K562 (cell line): ENCODE measurements around the gene HBG1. TPM values are rescaled to one million over a fixed set of nuclear protein-coding genes. Genes with fewer than 3 reads are reported as not detected.

Experiments used
- ATAC-seq: fragments of 200-7000 bp; cut with Tn5 transposase; 3 replicates; pipeline ENCODE4 v1.9.1; 2020; ENCODE audit warnings: moderate library complexity
- BruUV-seq: library from RNA; stranded (reverse); fragments of 400-500 nt; replicated peaks from 2 replicates; lab custom pipeline; 2021; lab: Mats Ljungman, UMichigan
- CTCF ChIA-PET: fragments of 300-600 bp; formaldehyde crosslinking; extraction: SDS; loops from one replicate; lab custom pipeline; 2021; ENCODE audit warnings: low intra/inter-chr PET ratio; lab: Yijun Ruan, JAX
- POLR2A ChIA-PET: fragments of 300-600, 350-650 bp; sonication (Branson Sonifier 250); formaldehyde crosslinking; extraction: SDS; loops from one replicate; lab custom pipeline; 2021; ENCODE audit warnings: antibody characterized with exemption, inconsistent platforms; lab: Yijun Ruan, JAX
- DNase-seq, 4 experiments: peaks; one replicate each; pipeline versions ENCODE4 v3.0.0 to v3.0.0-alpha.2; 2011 to 2018; ENCODE audit warnings: low spot score in 3 of 4, mixed read lengths in 3 of 4; ENCODE audit errors: extremely low read depth in 1 of 4
- FAIRE-seq: peaks from 2 replicates; lab custom pipeline; 2011; peaks lifted over from hg19 to GRCh38; lab: Jason Lieb, UNC
- H2AFZ ChIP-seq: 2 replicates; pipeline ENCODE4 v1.6.0; 2011; ENCODE audit warnings: low read depth, low read length, control low read depth, inconsistent platforms
- H3K27ac ChIP-seq: fragments of 200-600 bp; 3 replicates; pipeline ENCODE4 v1.8.0; 2011; ENCODE audit warnings: low read depth, mild to moderate bottlenecking, control low read depth, inconsistent platforms, low read length, moderate library complexity, mixed read lengths; ENCODE audit errors: extremely low read depth
- H3K27me3 ChIP-seq, 2 experiments: fragments of 300-600 bp in 1 of 2; 2 replicates in 1 of 2; 3 replicates in 1 of 2; pipeline versions ENCODE4 v1.6.0 to v1.8.0; 2011; ENCODE audit warnings: inconsistent platforms in 2 of 2, low read length in 2 of 2, mild to moderate bottlenecking in 1 of 2, mixed read lengths in 1 of 2, moderate library complexity in 1 of 2; ENCODE audit not compliant: control insufficient read depth in 2 of 2, insufficient read depth in 2 of 2
- H3K36me3 ChIP-seq: fragments of 300-600 bp; 3 replicates; pipeline ENCODE4 v1.8.0; 2011; ENCODE audit warnings: mild to moderate bottlenecking, low read length, inconsistent platforms; ENCODE audit not compliant: control insufficient read depth, insufficient read depth
- H3K4me1 ChIP-seq, 2 experiments: fragments of 200-600 bp in 1 of 2; replicated peaks in 1 of 2; 2 replicates in 1 of 2; 3 replicates in 1 of 2; pipeline versions ENCODE4 v1.5.1 to v1.8.0; 2011; ENCODE audit warnings: inconsistent platforms in 2 of 2, low read length in 2 of 2, mild to moderate bottlenecking in 1 of 2, mixed read lengths in 1 of 2, moderate library complexity in 1 of 2; ENCODE audit not compliant: control insufficient read depth in 2 of 2, insufficient read depth in 2 of 2
- H3K4me2 ChIP-seq: 2 replicates; pipeline ENCODE4 v1.6.1; 2011; ENCODE audit warnings: low read length, control low read depth, inconsistent platforms, mixed read lengths; ENCODE audit not compliant: insufficient read depth
- H3K4me3 ChIP-seq: fragments of 200-600 bp; sonication (generic), shearing (Covaris generic); 2 replicates; pipeline ENCODE4 v1.5.1; 2016; ENCODE audit warnings: control low read depth, inconsistent platforms
- H3K79me2 ChIP-seq: fragments of 200-600 bp; 3 replicates; pipeline ENCODE4 v1.8.0; 2011; ENCODE audit warnings: low read length, inconsistent platforms; ENCODE audit not compliant: control insufficient read depth, insufficient read depth
- H3K9ac ChIP-seq, 2 experiments: 2 replicates each; pipeline versions ENCODE4 v1.6.0 to v1.6.1; 2011; ENCODE audit warnings: low read depth in 2 of 2, low read length in 2 of 2, control low read depth in 1 of 2, inconsistent platforms in 1 of 2, mild to moderate bottlenecking in 1 of 2, mixed read lengths in 1 of 2; ENCODE audit not compliant: insufficient read depth in 1 of 2
- H3K9me1 ChIP-seq: one replicate; pipeline ENCODE4 v1.6.0; 2011; ENCODE audit warnings: inconsistent platforms, mild to moderate bottlenecking, low read length, moderate library complexity; ENCODE audit not compliant: control insufficient read depth, insufficient read depth
- H3K9me3 ChIP-seq: replicated peaks from 2 replicates; pipeline ENCODE4 v1.5.1; 2011; ENCODE audit warnings: low read depth, low read length, inconsistent platforms; ENCODE audit not compliant: control insufficient read depth, insufficient read depth
- H4K20me1 ChIP-seq: replicated peaks from 2 replicates; pipeline ENCODE4 v1.6.1; 2011; ENCODE audit warnings: low read length, inconsistent platforms, mixed read lengths; ENCODE audit not compliant: control insufficient read depth, insufficient read depth
- EHMT2 ChIP-seq: fragments of 450-650 bp; IDR thresholded peaks from 2 replicates; pipeline ENCODE4 v1.6.1; 2018; ENCODE audit warnings: antibody characterized with exemption
- FOXA1 ChIP-seq: fragments of 450-650 bp; IDR thresholded peaks from 2 replicates; pipeline ENCODE4 v1.6.1; 2016; ENCODE audit warnings: mild to moderate bottlenecking, borderline replicate concordance
- FUS ChIP-seq: fragments of 200-400 bp; formaldehyde crosslinking; optimal IDR thresholded peaks from 2 replicates; pipeline ENCODE3; 2017; ENCODE audit warnings: low read depth, low read length
- MAZ ChIP-seq, 2 experiments: fragments of 450-650 bp in 1 of 2; sonication (generic) in 1 of 2; formaldehyde crosslinking; IDR thresholded peaks in 1 of 2; conservative IDR thresholded peaks in 1 of 2; 2 replicates each; pipeline versions ENCODE4 v1.4.0 to v1.5.0; 2020; ENCODE audit warnings: mild to moderate bottlenecking in 1 of 2, missing genetic modification reagents in 1 of 2
- NCOA4 ChIP-seq: fragments of 450-650 bp; IDR thresholded peaks from 2 replicates; pipeline ENCODE4 v1.6.1; 2018; ENCODE audit warnings: mild to moderate bottlenecking; ENCODE audit not compliant: partially characterized antibody
- RBM14 ChIP-seq: fragments of 200-400 bp; formaldehyde crosslinking; IDR thresholded peaks from 2 replicates; pipeline ENCODE4 v1.6.1; 2018; ENCODE audit warnings: low read depth, mild to moderate bottlenecking, low read length, moderate library complexity, borderline replicate concordance; ENCODE audit not compliant: insufficient read depth
- RBM25 ChIP-seq: fragments of 200-400 bp; formaldehyde crosslinking; IDR thresholded peaks from 2 replicates; pipeline ENCODE4 v1.6.1; 2018; ENCODE audit warnings: low read length, low read depth, moderate library complexity; ENCODE audit not compliant: severe bottlenecking
- SMAD4 ChIP-seq: fragments of 250-450 bp; sonication (Bioruptor Pico); conservative IDR thresholded peaks from 2 replicates; pipeline ENCODE4 v1.8.0; 2021; ENCODE audit warnings: inconsistent platforms, mild to moderate bottlenecking, moderate library complexity
- SNIP1 ChIP-seq: fragments of 450-650 bp; IDR thresholded peaks from 2 replicates; pipeline ENCODE4 v1.7.1; 2017; ENCODE audit warnings: low read depth, mild to moderate bottlenecking
- ZNF12 ChIP-seq: sonication (generic); formaldehyde crosslinking; IDR thresholded peaks from 2 replicates; pipeline ENCODE4 v1.4.0; 2020; ENCODE audit warnings: mild to moderate bottlenecking, missing genetic modification reagents
- ZNF551 ChIP-seq: fragments of 250-450 bp; sonication (Bioruptor Pico); IDR thresholded peaks from 2 replicates; pipeline ENCODE4 v1.5.0; 2021; ENCODE audit warnings: mild to moderate bottlenecking, moderate library complexity
- ZNF586 ChIP-seq: fragments of 450-650 bp; formaldehyde crosslinking; conservative IDR thresholded peaks from 2 replicates; pipeline ENCODE4 v1.4.0; 2020; ENCODE audit warnings: mild to moderate bottlenecking, moderate library complexity
- WGBS: fragments of 100-300 bp; shearing (Covaris generic); methylation state at CpG from one replicate; pipeline ENCODE4 v1.1.6; 2016; ENCODE audit warnings: low coverage, mixed read lengths; ENCODE audit not compliant: insufficient coverage; ENCODE audit errors: missing lambda C conversion rate; 5-methylcytosine and 5-hydroxymethylcytosine counted together
- in situ Hi-C: fragments of 300-500 bp; cut with MboI; formaldehyde crosslinking; loops from 4 replicates; pipeline ENCODE4 v1.15.0; 2018; ENCODE audit warnings: inconsistent platforms, mixed read lengths
- intact Hi-C: fragments of 100-400 bp; cut with micrococcal nuclease; formaldehyde crosslinking; loops from 2 replicates; pipeline ENCODE4 v1.14.2; 2022
- polyA plus RNA-seq, 8 experiments: library from polyadenylated mRNA; depleted of rRNA in 4 of 8; stranded (reverse) in 5 of 8; unstranded in 3 of 8; fragments of >200 nt; fragmentation: Nextera tagmentation in 2 of 8; fragmentation: Illumina TruSeq in 1 of 8; extraction: Ambion mirVana in 2 of 8; extraction: Trizol in 1 of 8; gene quantifications; 2 replicates each; pipeline versions ENCODE4 v1.2.1 to v1.2.3, GENCODE V29; 2011 to 2014; ENCODE audit warnings: inconsistent platforms in 1 of 8, missing spikeins in 1 of 8
- total RNA-seq, 7 experiments: library from RNA; depleted of rRNA in 6 of 7; stranded (reverse); fragments of >200 nt in 6 of 7; fragmentation: Illumina TruSeq in 2 of 7; extraction: Trizol in 2 of 7; gene quantifications; 2 replicates each; pipeline versions ENCODE4 v1.2.1 to v1.2.3, GENCODE V29; 2011 to 2021; ENCODE audit warnings: low replicate concordance in 1 of 7
- TF ChIP-seq, protein P1 (sequence below): fragments of 250-450 bp; sonication (Bioruptor Pico); IDR thresholded peaks from 2 replicates; pipeline ENCODE4 v1.6.1; 2021; ENCODE audit warnings: mild to moderate bottlenecking

HBG1 gene
- total and polyA plus RNA-seq, 9 of the 15 experiments (the other 6 are each of a cell fraction or from before 2014, with no cell fraction given), result 1,066 to 16,338 (median 4,898) TPM

GRCh38 chr11:5229356-5229755, 20.3 kb downstream of the HBG1 start:
- Histone ChIP-seq H2AFZ (no peak overlapping the region), H3K27me3 (no peaks in the 10 kb centered on the region), H3K9me3 (no peaks in the 10 kb centered on the region), H4K20me1 (no peaks in the 10 kb centered on the region), H3K4me2 (no peak overlapping the region), H3K4me1 (peaks cover 16 to 30% of the 10 kb centered on the region in 2 experiments), H3K4me3 (no peak overlapping the region), H3K79me2 (no peaks in the 10 kb centered on the region), H3K9me1 (no peaks in the 10 kb centered on the region)
- in situ Hi-C loops (no loop called here), intact Hi-C loops (no loop called here)
- BruUV-seq, result no TSS peak
- DNase-seq, result no peak
- CTCF ChIA-PET, result no interaction called here
- 71% methylated on average over 1 of the region's 1 CpG for WGBS
- FAIRE-seq, result no peak
- TF ChIP-seq FUS (no peak), RBM14 (no peak), ZNF586 (CRISPR knock-in tag) (no peak), ZNF12 (CRISPR knock-in tag) (no peak), ZNF551 (CRISPR knock-in tag) (no peak), SMAD4 (CRISPR knock-in tag) (no peak), SNIP1 (no peak), FOXA1 (no peak), MAZ (CRISPR knock-in tag; conservative IDR thresholded peaks at IDR 0.05 in 1 of 2, IDR thresholded peaks at IDR 0.05 in 1 of 2) (no peak), NCOA4 (no peak), EHMT2 (no peak), RBM25 (no peak)
- TF ChIP-seq, protein P1, sequence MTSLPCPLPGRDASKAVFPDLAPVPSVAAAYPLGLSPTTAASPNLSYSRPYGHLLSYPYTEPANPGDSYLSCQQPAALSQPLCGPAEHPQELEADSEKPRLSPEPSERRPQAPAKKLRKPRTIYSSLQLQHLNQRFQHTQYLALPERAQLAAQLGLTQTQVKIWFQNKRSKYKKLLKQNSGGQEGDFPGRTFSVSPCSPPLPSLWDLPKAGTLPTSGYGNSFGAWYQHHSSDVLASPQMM (CRISPR knock-in tag), result no peak
- TF ChIP-seq, all 486 proteins: peak for 0
- no peak for ATAC-seq
- Histone ChIP-seq H3K36me3 (no peaks in the 10 kb centered on the region), H3K9ac (no peak overlapping the region), H3K27ac (no peak overlapping the region)
- POLR2A ChIA-PET, result interaction anchor here (1.0 to 1.6 kb wide), 3 partner anchors 9 to 19 kb away, joined by 3 to 5 read pairs (median 4); no protein-coding TSS in a partner anchor
